SK-N-MC (cell line): Measurements from ENCODE around the gene MID1.

ENCODE experiments used
- DNase-seq: peaks from one replicate; pipeline ENCODE4 v3.0.0-alpha.2; 2011; ENCODE audit warnings: low read depth, low spot score
- H3K27ac ChIP-seq: fragments of 200-600 bp; sonication (generic); 2 replicates; pipeline ENCODE4 v1.5.1; 2016; ENCODE audit warnings: mixed run types
- H3K36me3 ChIP-seq: fragments of 200-600 bp; sonication (generic); 2 replicates; pipeline ENCODE4 v1.6.1; 2017; ENCODE audit warnings: antibody characterized with exemption, low read length, mixed read lengths; ENCODE audit not compliant: insufficient read depth
- H3K4me3 ChIP-seq: fragments of 200-600 bp; sonication (generic); 2 replicates; pipeline ENCODE4 v1.5.1; 2016
- H3K9ac ChIP-seq: fragments of 200-600 bp; sonication (generic); 2 replicates; pipeline ENCODE4 v1.8.0; 2017; ENCODE audit warnings: mixed run types, mixed read lengths; ENCODE audit not compliant: insufficient read length
- H3K9me3 ChIP-seq: fragments of 200-600 bp; sonication (generic); 2 replicates; pipeline ENCODE4 v1.6.1; 2017; ENCODE audit warnings: low read depth, mild to moderate bottlenecking, antibody characterized with exemption, low read length, moderate library complexity, mixed read lengths
- EZH2 ChIP-seq: fragments of 200-600 bp; sonication (generic); IDR thresholded peaks from one replicate; pipeline ENCODE4 v1.6.1; 2017; ENCODE audit warnings: antibody characterized with exemption
- FOXP2 ChIP-seq: optimal IDR thresholded peaks from 2 replicates; pipeline ENCODE3; 2011; ENCODE audit warnings: mild to moderate bottlenecking, moderate library complexity; ENCODE audit not compliant: insufficient read depth; ENCODE audit errors: extremely low read length, control extremely low read depth
- POLR2AphosphoS5 ChIP-seq: IDR thresholded peaks from 2 replicates; pipeline ENCODE4 v1.6.1; 2012; ENCODE audit warnings: mild to moderate bottlenecking, low read depth, low read length, borderline replicate concordance

MID1 gene

DNA sequence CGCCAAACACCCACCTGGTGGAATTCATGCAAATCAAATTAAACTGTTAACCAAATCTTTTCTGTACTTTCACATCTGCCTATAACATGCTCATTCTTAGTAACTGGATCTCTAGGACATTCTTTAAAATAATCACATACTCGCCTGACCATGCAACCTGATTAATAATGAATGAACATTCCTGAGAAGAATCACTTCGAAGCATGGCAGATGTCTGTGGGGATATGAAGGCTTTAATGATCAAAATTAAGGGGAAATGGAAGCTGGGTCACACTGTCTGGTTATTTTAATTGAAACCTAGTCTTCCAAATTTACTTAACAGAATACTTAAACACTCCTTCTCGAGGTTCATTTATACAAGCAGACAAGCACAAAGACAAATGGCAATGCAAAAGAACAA is 44.2 kb downstream of the MID1 start:
- H3K36me3 ChIP-seq: no peaks in the 10 kb centered on the region
- TF ChIP-seq EZH2: no peak
- no peak for TF ChIP-seq POLR2AphosphoS5
- TF ChIP-seq FOXP2: no peak
- H3K4me3 ChIP-seq: no peak overlapping the region
- DNase-seq: no peak
- H3K9me3 ChIP-seq: no peaks in the 10 kb centered on the region
- H3K27ac ChIP-seq: no peak overlapping the region
- no peak overlapping the region for H3K9ac ChIP-seq

GRCh38 chrX:10574663-10575062 is 45.7 kb downstream of the MID1 start:
- H3K27ac ChIP-seq: no peak overlapping the region
- no peak for DNase-seq

DNA sequence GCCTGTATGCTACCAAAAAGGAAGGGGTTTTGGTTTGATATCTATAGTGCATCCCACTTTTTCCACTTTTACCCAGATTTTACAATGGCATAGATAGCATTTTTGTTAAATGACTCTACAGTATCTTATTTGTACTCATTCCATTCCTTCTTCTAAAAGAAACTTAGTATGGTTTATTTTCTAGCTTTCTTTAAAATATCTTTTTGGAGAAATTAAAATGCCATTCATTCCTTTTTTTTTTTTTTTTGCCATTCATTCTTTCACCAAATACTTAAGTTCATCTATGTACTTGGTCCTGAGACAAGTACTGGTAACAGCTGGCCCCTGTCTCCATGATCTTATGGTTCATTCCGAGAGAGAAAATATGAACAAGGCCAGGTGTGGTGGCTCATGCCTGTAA is 49.1 kb downstream of the MID1 start:
- no peaks in the 10 kb centered on the region for H3K36me3 ChIP-seq
- no peak for DNase-seq
- no peaks in the 10 kb centered on the region for H3K9me3 ChIP-seq
- TF ChIP-seq POLR2AphosphoS5 (no peak), EZH2 (no peak), FOXP2 (no peak)
- H3K9ac ChIP-seq: no peak overlapping the region
- no peak overlapping the region for H3K27ac ChIP-seq
- no peak overlapping the region for H3K4me3 ChIP-seq

More at GRCh38 chrX:10574663-10575062, 45.7 kb downstream of the MID1 start:
- Histone ChIP-seq H3K36me3 (no peaks in the 10 kb centered on the region), H3K4me3 (no peak overlapping the region), H3K9me3 (no peaks in the 10 kb centered on the region), H3K9ac (no peak overlapping the region)
- no peak for TF ChIP-seq POLR2AphosphoS5
- no peak for TF ChIP-seq FOXP2

GRCh38 chrX:10570601-10571000 is 49.8 kb downstream of the MID1 start:
- H3K4me3 ChIP-seq: no peak overlapping the region
- H3K27ac ChIP-seq: no peak overlapping the region
- TF ChIP-seq FOXP2 (no peak), EZH2 (no peak), POLR2AphosphoS5 (no peak)

GRCh38 chrX:10569946-10570345 is 50.4 kb downstream of the MID1 start:
- no peak overlapping the region for H3K27ac ChIP-seq
- H3K9ac ChIP-seq: no peak overlapping the region
- H3K36me3 ChIP-seq: no peaks in the 10 kb centered on the region

More at GRCh38 chrX:10570601-10571000, 49.8 kb downstream of the MID1 start:
- no peaks in the 10 kb centered on the region for H3K36me3 ChIP-seq
- no peak overlapping the region for H3K9ac ChIP-seq
- DNase-seq: no peak
- no peaks in the 10 kb centered on the region for H3K9me3 ChIP-seq

DNA sequence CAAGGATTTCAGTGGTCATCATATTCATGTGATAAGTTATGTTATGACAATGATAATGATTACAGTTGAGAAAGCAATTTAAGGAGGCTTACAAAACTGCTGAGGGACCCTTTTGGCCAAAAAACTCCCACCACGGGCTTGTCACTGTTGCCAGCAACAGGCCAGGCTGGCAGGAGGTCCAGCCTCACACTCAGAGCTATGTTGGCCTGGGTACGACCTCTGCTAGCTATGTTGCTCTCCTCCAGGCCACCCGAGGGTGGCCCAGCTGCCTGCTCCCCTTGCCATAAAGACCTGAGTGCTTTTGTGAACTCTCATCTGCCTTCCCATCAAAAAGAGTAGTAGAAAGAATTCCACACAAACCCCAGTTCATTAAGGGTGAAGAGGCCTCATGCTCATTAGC is 52.0 kb downstream of the MID1 start:
- H3K27ac ChIP-seq: no peak overlapping the region
- DNase-seq: no peak

More at GRCh38 chrX:10569946-10570345, 50.4 kb downstream of the MID1 start:
- no peak for TF ChIP-seq EZH2
- TF ChIP-seq FOXP2: no peak
- TF ChIP-seq POLR2AphosphoS5: no peak
- no peak for DNase-seq
- H3K4me3 ChIP-seq: no peak overlapping the region
- no peaks in the 10 kb centered on the region for H3K9me3 ChIP-seq

GRCh38 chrX:10567136-10567535 is 53.2 kb downstream of the MID1 start:
- DNase-seq: no peak
- Histone ChIP-seq H3K4me3 (no peak overlapping the region), H3K27ac (no peak overlapping the region), H3K36me3 (no peaks in the 10 kb centered on the region), H3K9ac (no peak overlapping the region), H3K9me3 (no peaks in the 10 kb centered on the region)
- TF ChIP-seq POLR2AphosphoS5: no peak
- TF ChIP-seq FOXP2: no peak
- no peak for TF ChIP-seq EZH2

More for the DNA sequence above, 52.0 kb downstream of the MID1 start:
- Histone ChIP-seq H3K9ac (no peak overlapping the region), H3K9me3 (no peaks in the 10 kb centered on the region), H3K4me3 (no peak overlapping the region), H3K36me3 (no peaks in the 10 kb centered on the region)
- TF ChIP-seq FOXP2 (no peak), POLR2AphosphoS5 (no peak), EZH2 (no peak)

DNA sequence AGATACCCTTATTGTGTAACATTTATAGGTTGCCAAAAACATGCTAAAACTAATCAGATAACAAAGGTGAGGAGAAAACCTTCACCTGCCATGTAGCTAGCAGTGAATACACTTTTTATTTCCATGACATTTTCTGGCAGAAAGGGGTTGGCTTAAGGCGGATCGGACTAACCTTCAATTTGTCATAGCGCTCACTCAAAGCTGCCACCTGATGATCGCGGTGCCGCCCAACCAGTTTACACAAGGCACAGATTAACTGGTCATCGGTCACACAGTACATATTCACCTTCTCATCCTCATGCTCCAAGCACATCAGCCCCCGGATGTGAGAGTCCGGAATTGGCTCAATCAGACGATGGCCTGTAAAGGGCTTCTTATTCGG is 53.7 kb downstream of the MID1 start:
- no peak for DNase-seq
- TF ChIP-seq POLR2AphosphoS5 (no peak), FOXP2 (no peak), EZH2 (no peak)
- no peaks in the 10 kb centered on the region for H3K36me3 ChIP-seq
- no peak overlapping the region for H3K9ac ChIP-seq
- H3K27ac ChIP-seq: no peak overlapping the region
- no peaks in the 10 kb centered on the region for H3K9me3 ChIP-seq
- H3K4me3 ChIP-seq: no peak overlapping the region

DNA sequence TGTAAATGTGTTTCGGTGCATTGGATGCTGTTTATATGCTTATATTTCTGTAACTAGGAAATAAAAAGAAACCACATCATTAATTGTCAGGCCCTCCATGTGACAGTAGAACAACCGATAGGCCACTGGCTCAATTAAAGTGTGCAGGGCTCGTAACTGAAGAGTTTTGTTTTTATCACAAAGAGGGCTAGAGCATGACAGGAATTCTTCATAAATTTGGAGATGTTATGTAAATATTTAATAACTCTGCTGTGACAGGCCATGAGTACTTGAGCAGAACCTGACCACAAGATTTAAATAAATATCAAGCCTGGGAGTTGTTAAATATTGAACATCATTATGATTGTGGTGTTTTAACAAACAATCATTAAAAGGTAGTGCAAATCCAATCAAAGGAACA is 55.9 kb downstream of the MID1 start:
- H3K4me3 ChIP-seq: no peak overlapping the region
- H3K36me3 ChIP-seq: no peaks in the 10 kb centered on the region
- no peak for DNase-seq
- TF ChIP-seq FOXP2 (no peak), EZH2 (no peak), POLR2AphosphoS5 (no peak)
- no peak overlapping the region for H3K27ac ChIP-seq
- no peaks in the 10 kb centered on the region for H3K9me3 ChIP-seq
- no peak overlapping the region for H3K9ac ChIP-seq
